Upper lobe of left lung (tissue), 4 donors: ENCODE results near the gene GABRG3.

Source experiments
- CTCF ChIP-seq, 6 experiments: fragments of 450-650 bp in 4 of 6; fragments of 200-600 bp in 2 of 6; sonication (generic) in 2 of 6; IDR thresholded peaks; one replicate each; pipeline ENCODE4 v1.5.1; 2016 to 2019; ENCODE audit warnings: antibody characterized with exemption in 6 of 6
- EP300 ChIP-seq, 4 donors: sonication (generic); formaldehyde crosslinking; IDR thresholded peaks; one replicate each; pipeline ENCODE4 v1.5.1; 2017; ENCODE audit warnings: antibody characterized with exemption in 4 of 4, control low read depth in 2 of 4
- POLR2A ChIP-seq, 4 donors: fragments of 450-650 bp; IDR thresholded peaks; one replicate each; pipeline ENCODE4 v1.5.1; 2016 to 2017; ENCODE audit warnings: antibody characterized with exemption in 4 of 4, mild to moderate bottlenecking in 2 of 4
- POLR2AphosphoS5 ChIP-seq, 2 donors: sonication (generic); formaldehyde crosslinking; IDR thresholded peaks; one replicate each; pipeline ENCODE4 v1.5.1; 2017; ENCODE audit warnings: antibody characterized with exemption in 2 of 2

- no peak for TF ChIP-seq CTCF (IDR thresholded peaks at IDR 0.05)
- TF ChIP-seq POLR2A (IDR thresholded peaks at IDR 0.05), result no peak
- no peak for TF ChIP-seq POLR2AphosphoS5 (IDR thresholded peaks at IDR 0.05)
- no peak for TF ChIP-seq EP300 (IDR thresholded peaks at IDR 0.05)
Measured at GRCh38 chr15:27545494-27546255, 574.7 kb downstream of the GABRG3 start.
